AG04450 (cell line): ENCODE measurements around the gene WDR77. TPM values are rescaled to one million over a fixed set of nuclear protein-coding genes. Genes with fewer than 3 reads are reported as not detected.
A peak's percentile ranks its signal among the peaks of the same experiment; 100 is the strongest.

Source experiments
- CTCF ChIA-PET: fragments of 300-600, 350-600 bp; formaldehyde crosslinking; extraction: SDS; loops from one replicate; lab custom pipeline; 2022; ENCODE audit warnings: antibody characterized with exemption, inconsistent platforms; lab: Charles Lee
- POLR2A ChIA-PET: fragments of 350-600 bp; formaldehyde crosslinking; extraction: SDS; loops from one replicate; lab custom pipeline; 2021; ENCODE audit warnings: antibody characterized with exemption, inconsistent platforms; lab: Yijun Ruan, JAX
- DNase-seq: peaks from one replicate; pipeline ENCODE4 v3.0.0-alpha.2; 2011; ENCODE audit warnings: low read depth, low spot score
- H3K27ac ChIP-seq: one replicate; pipeline ENCODE4 v1.5.1; 2012; ENCODE audit warnings: low read depth, low read length, control low read depth
- H3K27me3 ChIP-seq: one replicate; pipeline ENCODE4 v1.6.0; 2012; ENCODE audit warnings: low read length; ENCODE audit not compliant: control insufficient read depth, insufficient read depth
- H3K4me3 ChIP-seq: 2 replicates; pipeline ENCODE4 v1.5.1; 2011; ENCODE audit warnings: mild to moderate bottlenecking, low read depth, low read length, control low read depth
- H3K9me3 ChIP-seq: 2 replicates; pipeline ENCODE4 v1.5.1; 2012; ENCODE audit warnings: low read length; ENCODE audit not compliant: control insufficient read depth, insufficient read depth
- polyA plus RNA-seq: library from polyadenylated mRNA; depleted of rRNA; stranded (reverse); fragments of >200 nt; gene quantifications from 2 replicates; pipeline ENCODE4 v1.2.3, GENCODE V29; 2011
- TF ChIP-seq, protein P1 (sequence below): IDR thresholded peaks from 2 replicates; pipeline ENCODE4 v1.5.1; 2011; ENCODE audit warnings: low read depth, low read length, control low read depth, inconsistent platforms

The WDR77 gene
- polyA plus RNA-seq, 1 experiment: 86.9 TPM

DNA sequence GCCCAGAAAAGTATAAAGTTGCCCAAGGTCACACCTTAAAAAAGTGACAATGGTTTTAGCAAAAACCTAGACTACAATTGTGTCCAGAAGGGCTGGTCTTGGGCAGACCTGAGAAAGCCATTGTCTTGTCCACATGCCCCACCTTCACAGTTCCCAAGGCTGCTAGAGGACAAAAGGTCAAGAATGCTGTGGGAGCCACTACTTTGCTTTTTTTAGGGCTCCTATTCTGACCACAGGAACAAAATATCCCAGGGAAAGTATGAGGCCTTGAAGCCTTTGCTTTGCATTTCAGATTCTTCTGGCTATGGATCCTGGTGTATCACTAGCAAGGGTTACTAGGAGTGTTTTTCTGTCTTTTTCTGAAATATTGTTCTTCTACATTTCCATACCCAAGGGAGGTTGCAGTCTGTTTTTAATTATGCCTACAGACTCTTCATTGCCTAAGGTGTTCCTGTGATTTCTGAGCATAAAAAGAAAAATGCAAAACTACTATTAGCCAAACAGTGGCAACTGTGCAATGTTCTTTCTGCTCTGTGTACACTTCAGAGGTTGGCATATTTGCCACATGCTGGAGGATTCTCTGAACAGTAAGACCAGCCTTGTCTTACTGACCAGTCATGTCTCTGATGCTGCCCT lies 35.5 kb upstream of the WDR77 start:
- H3K4me3 ChIP-seq: no peak overlapping the region
- H3K9me3 ChIP-seq: no peaks in the 10 kb centered on the region
- DNase-seq: no peak
- POLR2A ChIA-PET: no interaction called here
- CTCF ChIA-PET: interaction anchor here (1.4 to 2.4 kb wide), 2 partner anchors 231 to 285 kb away, joined by 3 to 10 read pairs; no protein-coding TSS in a partner anchor
- TF ChIP-seq, protein P1, sequence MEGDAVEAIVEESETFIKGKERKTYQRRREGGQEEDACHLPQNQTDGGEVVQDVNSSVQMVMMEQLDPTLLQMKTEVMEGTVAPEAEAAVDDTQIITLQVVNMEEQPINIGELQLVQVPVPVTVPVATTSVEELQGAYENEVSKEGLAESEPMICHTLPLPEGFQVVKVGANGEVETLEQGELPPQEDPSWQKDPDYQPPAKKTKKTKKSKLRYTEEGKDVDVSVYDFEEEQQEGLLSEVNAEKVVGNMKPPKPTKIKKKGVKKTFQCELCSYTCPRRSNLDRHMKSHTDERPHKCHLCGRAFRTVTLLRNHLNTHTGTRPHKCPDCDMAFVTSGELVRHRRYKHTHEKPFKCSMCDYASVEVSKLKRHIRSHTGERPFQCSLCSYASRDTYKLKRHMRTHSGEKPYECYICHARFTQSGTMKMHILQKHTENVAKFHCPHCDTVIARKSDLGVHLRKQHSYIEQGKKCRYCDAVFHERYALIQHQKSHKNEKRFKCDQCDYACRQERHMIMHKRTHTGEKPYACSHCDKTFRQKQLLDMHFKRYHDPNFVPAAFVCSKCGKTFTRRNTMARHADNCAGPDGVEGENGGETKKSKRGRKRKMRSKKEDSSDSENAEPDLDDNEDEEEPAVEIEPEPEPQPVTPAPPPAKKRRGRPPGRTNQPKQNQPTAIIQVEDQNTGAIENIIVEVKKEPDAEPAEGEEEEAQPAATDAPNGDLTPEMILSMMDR: no peak
- no peaks in the 10 kb centered on the region for H3K27me3 ChIP-seq
- H3K27ac ChIP-seq: no peak overlapping the region

DNA sequence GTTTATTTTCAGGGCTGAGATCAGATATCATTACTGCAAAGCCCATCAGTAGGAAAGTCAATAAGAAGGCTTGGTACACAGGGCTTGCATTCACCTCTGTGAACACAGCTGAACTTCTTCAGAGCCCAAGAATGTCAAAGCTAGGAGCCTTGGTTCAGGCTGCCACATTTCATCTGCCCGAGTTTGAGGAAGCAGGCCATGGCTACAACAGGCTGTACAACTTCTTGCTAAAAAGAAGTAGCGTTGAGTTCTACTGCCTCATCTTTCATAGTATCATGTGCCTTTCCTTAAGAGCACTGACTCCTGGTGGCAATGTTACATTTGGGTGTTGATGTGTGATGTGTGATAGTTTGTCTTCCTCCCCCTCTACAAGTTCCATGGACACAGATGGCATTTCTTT lies 34.8 kb upstream of the WDR77 start:
- H3K9me3 ChIP-seq: no peaks in the 10 kb centered on the region
- POLR2A ChIA-PET: no interaction called here
- CTCF ChIA-PET: interaction anchor here (4.0 kb wide), 1 partner anchor 230 kb away, joined by 72 read pairs; no protein-coding TSS in a partner anchor
- no peak for DNase-seq
- H3K27ac ChIP-seq: no peak overlapping the region
- no peak overlapping the region for H3K4me3 ChIP-seq
- TF ChIP-seq, protein P1: no peak
- no peaks in the 10 kb centered on the region for H3K27me3 ChIP-seq

DNA sequence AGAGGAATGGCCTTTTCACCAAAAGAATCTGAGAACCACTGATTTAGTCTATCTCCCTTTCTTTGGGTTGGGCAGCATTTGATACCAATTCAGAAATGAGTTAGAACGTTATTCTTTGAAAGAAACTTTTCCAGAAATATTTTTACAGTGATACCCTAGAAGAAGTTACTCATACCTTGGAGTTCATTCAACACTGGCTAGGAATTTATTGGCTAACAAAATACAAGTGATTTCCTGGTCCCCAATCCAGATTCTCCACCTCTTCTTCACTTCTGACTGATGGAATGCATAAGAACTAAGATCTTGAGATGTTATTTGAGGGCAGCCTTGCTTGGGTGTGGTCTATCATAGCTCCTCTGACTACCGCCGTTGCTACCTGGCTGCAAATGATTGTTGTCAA lies 34.1 kb upstream of the WDR77 start:
- POLR2A ChIA-PET: no interaction called here
- Histone ChIP-seq H3K9me3 (no peaks in the 10 kb centered on the region), H3K27me3 (no peaks in the 10 kb centered on the region), H3K4me3 (no peak overlapping the region), H3K27ac (no peak overlapping the region)
- DNase-seq: no peak
- CTCF ChIA-PET: interaction anchor here (1.4 to 5.6 kb wide), 9 partner anchors 10 to 284 kb away, joined by 5 to 133 read pairs (median 26); partner anchors contain the start of genes C1orf162, DDX20 and INKA2
- TF ChIP-seq, protein P1: no peak

DNA sequence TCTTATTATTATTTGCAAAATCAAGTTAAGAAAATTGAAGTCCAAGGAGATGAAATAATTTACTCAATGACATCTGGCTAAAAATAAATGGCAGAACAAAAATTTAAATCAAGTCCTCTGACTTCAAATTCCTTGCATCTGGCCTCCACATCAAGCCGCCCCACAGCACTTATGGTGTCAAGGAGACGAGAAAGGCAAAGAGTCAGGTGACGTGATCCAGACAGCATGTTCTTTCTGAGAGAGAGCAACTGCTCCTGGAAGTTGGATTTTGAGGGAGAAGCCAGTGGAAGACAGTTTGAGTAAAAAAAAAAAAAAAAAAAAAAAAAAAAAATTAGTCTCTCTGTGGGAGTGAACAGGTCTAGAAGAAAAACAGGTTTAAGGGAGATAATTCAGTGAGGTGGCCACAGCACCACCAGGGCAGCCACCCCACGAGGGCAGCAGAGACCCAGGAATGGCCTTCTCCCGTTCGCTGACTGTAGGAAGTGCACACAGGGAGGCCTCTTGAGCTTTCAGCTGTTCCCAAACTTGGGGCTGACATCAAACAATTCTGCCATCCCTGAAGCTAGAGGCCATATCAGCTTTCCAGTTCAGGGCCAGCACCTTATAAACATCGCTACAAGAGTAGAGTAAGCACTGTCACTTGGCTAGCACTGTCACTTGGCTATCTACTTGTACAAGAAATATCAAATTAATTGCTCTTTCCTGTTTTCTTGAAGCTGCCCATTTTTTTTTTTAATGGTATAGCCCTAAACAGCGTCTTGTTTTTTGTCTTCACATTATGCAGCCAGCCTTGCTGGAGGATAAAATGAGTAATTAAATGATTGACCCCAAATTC lies 32.5 kb upstream of the WDR77 start:
- ChIA-PET CTCF (interaction anchor here (0.5 to 5.6 kb wide), 70 partner anchors 8 to 890 kb away, joined by 3 to 133 read pairs (median 5); partner anchors contain the start of genes ADORA3, ATP5PB, C1orf162 and DDX20), POLR2A (interaction anchor here (0.6 to 1.4 kb wide), 3 partner anchors 26 to 225 kb away, joined by 3 to 6 read pairs (median 4); no protein-coding TSS in a partner anchor)
- no peak overlapping the region for H3K27ac ChIP-seq
- no peak overlapping the region for H3K4me3 ChIP-seq
- TF ChIP-seq, protein P1: peak; percentile 87
- peak; percentile 29 for DNase-seq
- H3K27me3 ChIP-seq: no peaks in the 10 kb centered on the region
- H3K9me3 ChIP-seq: no peaks in the 10 kb centered on the region
